ENCODE measurements around the gene ABO. TPM values are rescaled to one million over a fixed set of nuclear protein-coding genes. Genes with fewer than 3 reads are reported as not detected.
"Not testable (repeated sequence)": the region's sequence is repeated elsewhere in the genome, so short reads cannot be mapped to it uniquely, and the experiment has no call there.

The ABO gene
- total RNA-seq, 4 donors from 2014 or later, result 0.85 to 3.2 (median 1.6) TPM

- TF ChIP-seq, protein P1, sequence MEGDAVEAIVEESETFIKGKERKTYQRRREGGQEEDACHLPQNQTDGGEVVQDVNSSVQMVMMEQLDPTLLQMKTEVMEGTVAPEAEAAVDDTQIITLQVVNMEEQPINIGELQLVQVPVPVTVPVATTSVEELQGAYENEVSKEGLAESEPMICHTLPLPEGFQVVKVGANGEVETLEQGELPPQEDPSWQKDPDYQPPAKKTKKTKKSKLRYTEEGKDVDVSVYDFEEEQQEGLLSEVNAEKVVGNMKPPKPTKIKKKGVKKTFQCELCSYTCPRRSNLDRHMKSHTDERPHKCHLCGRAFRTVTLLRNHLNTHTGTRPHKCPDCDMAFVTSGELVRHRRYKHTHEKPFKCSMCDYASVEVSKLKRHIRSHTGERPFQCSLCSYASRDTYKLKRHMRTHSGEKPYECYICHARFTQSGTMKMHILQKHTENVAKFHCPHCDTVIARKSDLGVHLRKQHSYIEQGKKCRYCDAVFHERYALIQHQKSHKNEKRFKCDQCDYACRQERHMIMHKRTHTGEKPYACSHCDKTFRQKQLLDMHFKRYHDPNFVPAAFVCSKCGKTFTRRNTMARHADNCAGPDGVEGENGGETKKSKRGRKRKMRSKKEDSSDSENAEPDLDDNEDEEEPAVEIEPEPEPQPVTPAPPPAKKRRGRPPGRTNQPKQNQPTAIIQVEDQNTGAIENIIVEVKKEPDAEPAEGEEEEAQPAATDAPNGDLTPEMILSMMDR (IDR thresholded peaks at IDR 0.05; ENCODE audit: low read depth), result no peak
Measured at GRCh38 chr9:133225171-133226011, 49.6 kb downstream of the ABO start.

- TF ChIP-seq, protein P1 (IDR thresholded peaks at IDR 0.05; ENCODE audit: low read depth), result no peak
Measured at GRCh38 chr9:133224762-133225161, 50.2 kb downstream of the ABO start.

DNA sequence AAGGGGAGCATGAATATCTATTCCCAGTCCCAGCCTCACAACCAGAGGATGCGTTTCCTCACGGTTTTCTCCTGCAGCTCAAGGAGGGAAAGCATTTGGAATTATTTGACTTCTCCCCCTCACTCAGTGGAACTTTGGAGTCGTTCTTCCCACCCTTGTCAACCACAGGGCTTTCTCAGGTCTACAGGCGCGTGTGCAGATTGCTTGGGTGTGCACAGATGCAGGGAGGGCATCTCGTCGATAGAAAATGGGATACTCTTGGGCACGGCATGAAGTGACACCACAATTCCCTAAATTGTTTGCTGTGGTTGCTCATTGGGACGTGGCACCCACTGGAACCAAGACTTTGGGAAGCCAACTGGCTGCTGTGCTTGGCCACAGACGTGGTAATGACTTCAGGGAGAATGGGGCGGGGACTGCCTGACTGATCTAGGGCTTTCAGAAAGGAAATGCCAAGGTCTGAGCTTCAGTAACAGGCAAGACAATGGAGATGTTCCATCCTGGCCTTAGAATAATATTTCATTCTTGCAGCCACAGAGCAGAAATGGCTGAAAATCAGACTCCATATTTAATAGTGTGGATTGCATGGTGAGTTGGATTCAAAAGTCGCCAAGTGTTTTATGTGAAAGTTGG is 53.7 kb downstream of the ABO start:
- TF ChIP-seq, protein P1 (IDR thresholded peaks at IDR 0.05; ENCODE audit: low read depth), result no peak

GRCh38 chr9:133210609-133211008 is 64.4 kb downstream of the ABO start:
- TF ChIP-seq, protein P1 (IDR thresholded peaks at IDR 0.05; ENCODE audit: low read depth), result no peak

DNA sequence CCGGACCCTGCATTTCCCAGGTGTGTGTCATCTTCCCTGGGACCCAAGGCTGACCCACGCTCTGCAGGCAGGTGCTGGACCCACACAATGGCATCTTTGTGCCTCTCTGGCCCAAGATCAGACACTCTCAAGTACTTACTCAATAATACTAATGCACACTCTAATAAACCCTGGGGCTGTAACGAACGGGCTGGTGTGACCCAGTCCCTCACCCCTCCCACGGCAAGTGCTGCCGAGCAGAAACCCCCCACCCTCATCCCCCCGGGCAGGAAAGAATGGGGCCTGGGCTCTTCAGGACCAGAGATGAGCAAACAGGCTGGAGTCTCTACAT is 64.8 kb downstream of the ABO start:
- TF ChIP-seq, protein P1 (IDR thresholded peaks at IDR 0.05; ENCODE audit: low read depth), result no peak

DNA sequence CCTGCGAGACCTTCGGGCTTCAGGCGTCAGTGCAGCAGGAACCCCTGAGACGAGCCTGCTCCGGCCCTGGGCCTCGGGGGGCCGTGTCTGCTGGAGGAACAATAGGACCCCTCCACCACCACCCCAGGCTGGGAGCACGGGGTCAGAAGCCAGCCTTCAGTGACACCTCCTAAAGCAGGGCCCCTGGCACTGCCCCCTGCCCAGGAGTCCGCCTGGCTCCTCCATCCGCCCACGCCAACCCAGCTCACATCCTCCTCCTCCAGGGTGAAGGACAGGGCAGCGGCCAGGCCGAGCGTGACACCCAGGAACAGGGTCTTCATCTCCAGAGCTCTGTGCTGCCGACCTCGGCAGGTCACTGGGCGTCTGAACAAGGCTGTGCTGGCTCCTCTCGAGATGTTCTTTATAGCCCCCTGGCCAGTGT is 66.1 kb downstream of the ABO start, which contains the start of gene OBP2B:
TSS of gene OBP2B (minus strand) at position 371 of the 421 bp plus-strand sequence. CDS start at position 320, 51 bp downstream.
- TF ChIP-seq, protein P1 (IDR thresholded peaks at IDR 0.05; ENCODE audit: low read depth), result not testable (repeated sequence)

- TF ChIP-seq, protein P1 (IDR thresholded peaks at IDR 0.05; ENCODE audit: low read depth), result no peak
Measured at GRCh38 chr9:133207540-133208170, 67.3 kb downstream of the ABO start.

Measured in subcutaneous adipose tissue (tissue), 4 donors.